NCI-H69 (cell line): ENCODE data around the gene DNMT3A.
A peak's percentile ranks its signal among the peaks of the same experiment; 100 is the strongest.

Source experiments
- DNase-seq: peaks from one replicate; lab custom pipeline; 2025; lab: John Stamatoyannopoulos, UW

DNMT3A gene

GRCh38 chr2:25202275-25202674 lies 139.4 kb downstream of the DNMT3A start:
- no peak for DNase-seq

- no peak for DNase-seq
Measured at GRCh38 chr2:25201794-25202193, 139.9 kb downstream of the DNMT3A start.

- DNase-seq: peak; percentile 10
Measured at GRCh38 chr2:25201265-25201664, 140.5 kb downstream of the DNMT3A start.

- DNase-seq: no peak
Measured at GRCh38 chr2:25198576-25198975, 143.1 kb downstream of the DNMT3A start.

GRCh38 chr2:25198209-25198525 lies 143.6 kb downstream of the DNMT3A start:
- DNase-seq: no peak

- DNase-seq: peak; percentile 10
Measured at GRCh38 chr2:25197336-25198208, 144.2 kb downstream of the DNMT3A start.

GRCh38 chr2:25194576-25195122 lies 147.1 kb downstream of the DNMT3A start:
- DNase-seq: no peak

GRCh38 chr2:25190536-25190935 lies 151.2 kb downstream of the DNMT3A start:
- peak; percentile 80 for DNase-seq

GRCh38 chr2:25188405-25188804 lies 153.3 kb downstream of the DNMT3A start:
- DNase-seq: no peak

GRCh38 chr2:25187729-25188350 lies 153.9 kb downstream of the DNMT3A start:
- peak; percentile 9 for DNase-seq

- DNase-seq: no peak
Measured at GRCh38 chr2:25184254-25184653, 157.5 kb downstream of the DNMT3A start.

GRCh38 chr2:25178976-25179375 lies 162.7 kb downstream of the DNMT3A start:
- DNase-seq: no peak
